ENCODE results near the gene NR1D1.

Gene NR1D1

GRCh38 chr17:40068917-40069750 is 31.3 kb downstream of the NR1D1 start:
- peak overlapping the region; percentile 13 for H3K27ac ChIP-seq (replicated peaks; ENCODE audit: low read length)
- DNase-seq (ENCODE audit: low spot score): no peak
- peak overlapping the region; percentile 75 for H3K9ac ChIP-seq (ENCODE audit: low read depth, low read length, poor library complexity)
- peak overlapping the region; percentile 83 for H2BK5ac ChIP-seq (ENCODE audit: low read length)
- H3K4ac ChIP-seq (ENCODE audit: low read length): peak overlapping the region; percentile 43
- peak overlapping the region; percentile 59 for H2BK12ac ChIP-seq (ENCODE audit: low read length)
- WGBS, 2 donors (ENCODE audit: extremely low coverage in 2 of 2, insufficient read length in 2 of 2, insufficient replicate concordance in 1 of 2): no CpG with 5 or more reads among the region's 14 CpGs
- peak overlapping the region; percentile 88 for H3K18ac ChIP-seq (ENCODE audit: low read length)
- H3K23ac ChIP-seq (ENCODE audit: low read depth, low read length, poor library complexity): peak overlapping the region; percentile 35
- no peak overlapping the region for H3K14ac ChIP-seq (ENCODE audit: low read length)
- H4K8ac ChIP-seq (ENCODE audit: low read depth, low read length): no peak overlapping the region
- H3K27me3 ChIP-seq (ENCODE audit: control insufficient read depth in 3 of 3, insufficient read depth in 3 of 3, low read depth in 1 of 3, low read length in 3 of 3): no peaks in the 10 kb centered on the region
- H3K36me3 ChIP-seq (replicated peaks in 1 of 2; ENCODE audit: control insufficient read depth in 2 of 2, insufficient read depth in 2 of 2, low read length in 2 of 2): no peaks in the 10 kb centered on the region
- H3K4me2 ChIP-seq (ENCODE audit: insufficient read depth, low read length, poor library complexity, severe bottlenecking): peak overlapping the region; percentile 21
- H3K4me3 ChIP-seq (ENCODE audit: low read length in 2 of 2): peak overlapping the region in 1 of 2 donors; percentile 31
- H2AFZ ChIP-seq (ENCODE audit: low read length): peak overlapping the region; percentile 64
- peak overlapping the region; percentile 49 for H2BK120ac ChIP-seq (ENCODE audit: low read depth, low read length)
- H3K79me1 ChIP-seq (ENCODE audit: low read depth, low read length): no peaks in the 10 kb centered on the region
- H4K91ac ChIP-seq (ENCODE audit: low read depth, low read length, poor library complexity): no peak overlapping the region
- H2BK15ac ChIP-seq (ENCODE audit: low read length): peak overlapping the region; percentile 87
- peaks cover 58 to 71% of the 10 kb centered on the region in 2 donors for H3K4me1 ChIP-seq (ENCODE audit: control insufficient read depth in 2 of 2, insufficient read depth in 1 of 2, low read depth in 1 of 2, low read length in 2 of 2)
- H3K9me3 ChIP-seq (replicated peaks in 1 of 2; ENCODE audit: control insufficient read depth in 2 of 2, insufficient read depth in 1 of 2, low read depth in 1 of 2, low read length in 2 of 2): no peaks in the 10 kb centered on the region
- peak overlapping the region; percentile 88 for H2AK5ac ChIP-seq (ENCODE audit: low read depth, low read length)

DNA sequence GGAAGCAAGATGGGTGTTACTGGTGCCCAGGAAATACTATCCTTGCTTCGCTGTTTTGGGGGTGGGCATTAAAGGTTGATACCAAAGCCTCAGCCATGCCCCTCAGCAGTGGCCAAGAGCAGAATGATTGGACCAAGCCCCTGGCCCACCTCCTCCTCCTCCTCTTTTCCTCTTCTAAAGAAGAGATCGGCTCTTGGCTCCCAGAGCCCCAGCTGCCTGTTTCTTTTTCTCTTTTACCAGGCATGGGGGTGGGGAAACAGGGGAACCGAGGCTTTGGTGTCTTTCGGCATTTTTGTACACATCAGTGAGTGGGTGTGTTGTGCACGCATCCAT is 31.8 kb downstream of the NR1D1 start:
- no peak overlapping the region for H3K14ac ChIP-seq (ENCODE audit: low read length)
- peak overlapping the region; percentile 83 for H2BK5ac ChIP-seq (ENCODE audit: low read length)
- no peak overlapping the region for H2BK12ac ChIP-seq (ENCODE audit: low read length)
- H4K8ac ChIP-seq (ENCODE audit: low read depth, low read length): no peak overlapping the region
- no CpG with 5 or more reads among the region's 5 CpGs for WGBS, 2 donors (ENCODE audit: extremely low coverage in 2 of 2, insufficient read length in 2 of 2, insufficient replicate concordance in 1 of 2)
- H3K79me1 ChIP-seq (ENCODE audit: low read depth, low read length): no peaks in the 10 kb centered on the region
- peak overlapping the region; percentile 80 for H2BK15ac ChIP-seq (ENCODE audit: low read length)
- no peak for DNase-seq (ENCODE audit: low spot score)
- H2BK120ac ChIP-seq (ENCODE audit: low read depth, low read length): peak overlapping the region; percentile 43
- peak overlapping the region; percentile 82 for H3K18ac ChIP-seq (ENCODE audit: low read length)
- peak overlapping the region; percentile 59 for H3K27ac ChIP-seq (replicated peaks; ENCODE audit: low read length)
- H3K23ac ChIP-seq (ENCODE audit: low read depth, low read length, poor library complexity): no peak overlapping the region
- peak overlapping the region; percentile 95 for H2AK5ac ChIP-seq (ENCODE audit: low read depth, low read length)
- H3K9ac ChIP-seq (ENCODE audit: low read depth, low read length, poor library complexity): no peak overlapping the region
- peak overlapping the region; percentile 64 for H2AFZ ChIP-seq (ENCODE audit: low read length)
- H3K27me3 ChIP-seq (ENCODE audit: control insufficient read depth in 3 of 3, insufficient read depth in 3 of 3, low read depth in 1 of 3, low read length in 3 of 3): no peaks in the 10 kb centered on the region
- peak overlapping the region; percentile 21 for H3K4me2 ChIP-seq (ENCODE audit: insufficient read depth, low read length, poor library complexity, severe bottlenecking)
- peak overlapping the region in 1 of 2 donors; percentile 31 for H3K4me3 ChIP-seq (ENCODE audit: low read length in 2 of 2)
- no peaks in the 10 kb centered on the region for H3K9me3 ChIP-seq (replicated peaks in 1 of 2; ENCODE audit: control insufficient read depth in 2 of 2, insufficient read depth in 1 of 2, low read depth in 1 of 2, low read length in 2 of 2)
- peaks cover 63 to 75% of the 10 kb centered on the region in 2 donors for H3K4me1 ChIP-seq (ENCODE audit: control insufficient read depth in 2 of 2, insufficient read depth in 1 of 2, low read depth in 1 of 2, low read length in 2 of 2)
- H4K91ac ChIP-seq (ENCODE audit: low read depth, low read length, poor library complexity): no peak overlapping the region
- no peak overlapping the region for H3K4ac ChIP-seq (ENCODE audit: low read length)
- H3K36me3 ChIP-seq (replicated peaks in 1 of 2; ENCODE audit: control insufficient read depth in 2 of 2, insufficient read depth in 2 of 2, low read length in 2 of 2): no peaks in the 10 kb centered on the region

DNA sequence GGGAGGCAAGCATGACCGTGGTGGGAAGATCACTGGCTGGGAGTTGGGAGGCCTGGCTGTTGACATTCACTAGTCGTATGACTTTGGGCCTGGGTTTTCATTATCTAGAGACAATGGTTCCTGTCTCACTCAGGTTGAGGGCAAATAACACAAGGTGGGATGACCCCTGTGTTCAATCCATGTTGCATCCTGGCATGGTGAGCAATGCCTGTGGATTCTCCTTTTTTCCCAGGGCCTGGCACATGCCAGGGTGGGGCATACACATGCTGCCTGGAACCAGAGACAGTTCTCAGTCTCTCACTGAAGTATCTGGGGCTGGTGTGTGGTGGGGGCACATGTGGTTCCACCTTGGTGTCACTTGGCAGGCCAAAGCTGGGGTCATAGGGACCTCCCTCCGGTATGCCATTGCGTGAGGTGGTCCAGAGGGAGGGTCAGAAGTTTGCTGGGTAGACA is 32.2 kb downstream of the NR1D1 start:
- peak overlapping the region in 1 of 2 donors; percentile 31 for H3K4me3 ChIP-seq (ENCODE audit: low read length in 2 of 2)
- peak overlapping the region; percentile 40 for H3K14ac ChIP-seq (ENCODE audit: low read length)
- H2AK5ac ChIP-seq (ENCODE audit: low read depth, low read length): peak overlapping the region; percentile 95
- no peaks in the 10 kb centered on the region for H3K36me3 ChIP-seq (replicated peaks in 1 of 2; ENCODE audit: control insufficient read depth in 2 of 2, insufficient read depth in 2 of 2, low read length in 2 of 2)
- H2BK12ac ChIP-seq (ENCODE audit: low read length): no peak overlapping the region
- H2BK120ac ChIP-seq (ENCODE audit: low read depth, low read length): peak overlapping the region; percentile 43
- no CpG with 5 or more reads among the region's 4 CpGs for WGBS, 2 donors (ENCODE audit: extremely low coverage in 2 of 2, insufficient read length in 2 of 2, insufficient replicate concordance in 1 of 2)
- H2BK15ac ChIP-seq (ENCODE audit: low read length): peak overlapping the region; percentile 80
- peak overlapping the region; percentile 64 for H2AFZ ChIP-seq (ENCODE audit: low read length)
- no peaks in the 10 kb centered on the region for H3K79me1 ChIP-seq (ENCODE audit: low read depth, low read length)
- peak overlapping the region; percentile 83 for H2BK5ac ChIP-seq (ENCODE audit: low read length)
- peak overlapping the region; percentile 82 for H3K18ac ChIP-seq (ENCODE audit: low read length)
- H3K27me3 ChIP-seq (ENCODE audit: control insufficient read depth in 3 of 3, insufficient read depth in 3 of 3, low read depth in 1 of 3, low read length in 3 of 3): no peaks in the 10 kb centered on the region
- H3K9ac ChIP-seq (ENCODE audit: low read depth, low read length, poor library complexity): no peak overlapping the region
- peak overlapping the region; percentile 21 for H3K4me2 ChIP-seq (ENCODE audit: insufficient read depth, low read length, poor library complexity, severe bottlenecking)
- H3K27ac ChIP-seq (replicated peaks; ENCODE audit: low read length): peak overlapping the region; percentile 59
- DNase-seq (ENCODE audit: low spot score): no peak
- no peak overlapping the region for H4K8ac ChIP-seq (ENCODE audit: low read depth, low read length)
- H3K4me1 ChIP-seq (ENCODE audit: control insufficient read depth in 2 of 2, insufficient read depth in 1 of 2, low read depth in 1 of 2, low read length in 2 of 2): peaks cover 64 to 75% of the 10 kb centered on the region in 2 donors
- H3K9me3 ChIP-seq (replicated peaks in 1 of 2; ENCODE audit: control insufficient read depth in 2 of 2, insufficient read depth in 1 of 2, low read depth in 1 of 2, low read length in 2 of 2): no peaks in the 10 kb centered on the region
- H3K23ac ChIP-seq (ENCODE audit: low read depth, low read length, poor library complexity): no peak overlapping the region
- no peak overlapping the region for H3K4ac ChIP-seq (ENCODE audit: low read length)
- H4K91ac ChIP-seq (ENCODE audit: low read depth, low read length, poor library complexity): peak overlapping the region; percentile 61

- Histone ChIP-seq H3K4me3 (ENCODE audit: low read length in 2 of 2) (no peak overlapping the region), H3K9ac (ENCODE audit: low read depth, low read length, poor library complexity) (no peak overlapping the region), H3K14ac (ENCODE audit: low read length) (peak overlapping the region; percentile 40), H3K36me3 (replicated peaks in 1 of 2; ENCODE audit: control insufficient read depth in 2 of 2, insufficient read depth in 2 of 2, low read length in 2 of 2) (no peaks in the 10 kb centered on the region), H2AFZ (ENCODE audit: low read length) (no peak overlapping the region), H3K79me1 (ENCODE audit: low read depth, low read length) (no peaks in the 10 kb centered on the region), H2BK5ac (ENCODE audit: low read length) (no peak overlapping the region), H2BK120ac (ENCODE audit: low read depth, low read length) (peak overlapping the region; percentile 43), H2BK15ac (ENCODE audit: low read length) (peak overlapping the region; percentile 80), H4K8ac (ENCODE audit: low read depth, low read length) (no peak overlapping the region), H3K18ac (ENCODE audit: low read length) (no peak overlapping the region), H3K4me2 (ENCODE audit: insufficient read depth, low read length, poor library complexity, severe bottlenecking) (no peak overlapping the region), H3K4ac (ENCODE audit: low read length) (no peak overlapping the region), H3K27me3 (ENCODE audit: control insufficient read depth in 3 of 3, insufficient read depth in 3 of 3, low read depth in 1 of 3, low read length in 3 of 3) (no peaks in the 10 kb centered on the region), H3K23ac (ENCODE audit: low read depth, low read length, poor library complexity) (no peak overlapping the region), H3K4me1 (ENCODE audit: control insufficient read depth in 2 of 2, insufficient read depth in 1 of 2, low read depth in 1 of 2, low read length in 2 of 2) (peaks cover 64 to 75% of the 10 kb centered on the region in 2 donors), H2AK5ac (ENCODE audit: low read depth, low read length) (peak overlapping the region; percentile 95), H3K9me3 (replicated peaks in 1 of 2; ENCODE audit: control insufficient read depth in 2 of 2, insufficient read depth in 1 of 2, low read depth in 1 of 2, low read length in 2 of 2) (no peaks in the 10 kb centered on the region), H2BK12ac (ENCODE audit: low read length) (no peak overlapping the region), H3K27ac (replicated peaks; ENCODE audit: low read length) (no peak overlapping the region), H4K91ac (ENCODE audit: low read depth, low read length, poor library complexity) (no peak overlapping the region)
- WGBS, 2 donors (ENCODE audit: extremely low coverage in 2 of 2, insufficient read length in 2 of 2, insufficient replicate concordance in 1 of 2): no CpG with 5 or more reads among the region's 7 CpGs
- DNase-seq (ENCODE audit: low spot score): no peak
Observed at GRCh38 chr17:40067710-40068109, 32.7 kb downstream of the NR1D1 start.
